GM19452 (cell line): ENCODE measurements around the gene ANKRD18A.

Experiments used
- ATAC-seq: cut with Tn5 transposase; IDR thresholded peaks from one replicate; pipeline ENCODE4 v1.9.1; 2021; ENCODE audit not compliant: unreplicated experiment

ANKRD18A gene

GRCh38 chr9:38620483-38621433, at the start of gene ANKRD18A:
Gene ANKRD18A, minus strand, starts transcription at chr9:38620596. Its CDS starts 311 bp downstream, at chr9:38620285.
- peak; percentile 66 for ATAC-seq

GRCh38 chr9:38668791-38669466, 48.5 kb upstream of the ANKRD18A start:
- ATAC-seq = no peak

DNA sequence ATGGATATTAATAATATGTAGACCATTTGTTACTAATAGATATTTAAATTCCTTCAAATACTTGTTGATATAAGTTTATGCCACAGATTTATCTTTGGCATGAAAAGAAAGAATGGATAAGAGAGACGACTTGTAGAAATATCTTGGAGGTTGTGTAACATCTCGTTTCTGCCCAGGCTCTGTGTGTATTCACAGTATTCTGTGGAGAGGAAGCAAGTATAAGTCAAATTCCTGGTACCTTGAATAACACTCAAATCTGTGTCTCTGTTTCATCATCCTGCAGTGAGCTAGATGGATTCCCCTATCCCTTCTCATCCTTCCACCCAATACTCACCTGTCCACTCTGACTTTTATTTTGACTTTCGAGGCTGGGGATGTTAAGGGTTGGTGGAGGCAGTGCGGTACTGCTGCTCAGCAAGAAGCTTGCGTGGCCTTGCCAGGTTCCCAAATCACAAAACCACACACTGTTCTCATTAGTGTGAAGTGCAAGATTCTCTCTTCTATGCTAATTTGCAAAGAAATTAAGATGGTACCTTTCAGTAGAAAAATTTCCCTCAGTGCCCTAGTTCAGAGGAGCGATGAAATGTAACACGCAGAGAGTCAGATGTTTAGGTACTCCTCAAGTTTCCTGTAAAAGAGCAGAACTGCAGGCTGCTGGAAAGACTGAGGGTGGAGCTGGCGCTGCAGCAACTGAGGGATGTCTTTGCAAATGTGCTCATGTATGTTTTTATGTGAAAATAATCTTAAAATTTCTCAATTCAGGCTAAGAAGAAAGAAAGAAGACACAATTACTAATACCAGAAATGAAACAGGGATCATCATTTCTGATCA, 42.6 kb upstream of the ANKRD18A start:
- ATAC-seq = no peak

DNA sequence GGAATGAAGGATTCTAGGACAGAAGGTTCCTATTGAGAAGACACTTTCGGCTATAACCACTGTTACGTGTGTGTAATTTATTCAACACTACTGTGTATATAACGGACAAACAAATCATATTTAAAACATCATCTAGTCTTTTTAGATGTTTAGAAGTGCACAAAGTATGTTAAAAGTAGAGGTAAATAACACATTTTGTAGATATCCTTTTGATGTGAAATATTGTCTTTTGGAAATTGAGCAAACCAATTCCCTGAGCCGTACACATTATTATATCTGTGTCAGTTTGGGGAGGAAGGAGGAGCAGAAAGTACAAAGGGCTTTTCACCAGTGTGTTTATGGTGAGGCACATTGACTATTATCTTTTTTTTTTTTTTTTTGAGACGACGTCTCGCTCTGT, 39.1 kb upstream of the ANKRD18A start:
- ATAC-seq = no peak

- no peak for ATAC-seq
These were observed 36.5 kb upstream of the ANKRD18A start for GRCh38 chr9:38656896-38657295.

DNA sequence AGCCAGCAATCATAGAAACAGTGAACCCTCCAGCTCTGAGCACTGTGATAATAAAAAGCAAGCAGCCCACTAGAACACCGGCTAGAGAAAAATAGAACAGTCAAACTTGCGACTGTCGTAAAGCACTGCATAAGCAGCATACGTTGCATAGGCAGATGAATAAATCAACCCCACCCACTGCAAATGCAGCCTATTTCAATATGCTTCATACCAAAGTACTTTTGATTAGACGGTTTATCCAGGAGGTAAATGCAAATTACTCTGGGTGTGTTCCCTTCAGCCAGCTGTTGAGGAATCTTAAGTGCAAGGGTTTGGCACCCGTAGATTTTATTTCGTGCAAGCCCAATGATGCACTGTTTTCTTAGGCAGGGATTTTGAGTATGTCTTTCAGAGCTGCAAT, 32.1 kb upstream of the ANKRD18A start:
- ATAC-seq = no peak

GRCh38 chr9:38652044-38652443, 31.6 kb upstream of the ANKRD18A start:
- ATAC-seq = no peak

DNA sequence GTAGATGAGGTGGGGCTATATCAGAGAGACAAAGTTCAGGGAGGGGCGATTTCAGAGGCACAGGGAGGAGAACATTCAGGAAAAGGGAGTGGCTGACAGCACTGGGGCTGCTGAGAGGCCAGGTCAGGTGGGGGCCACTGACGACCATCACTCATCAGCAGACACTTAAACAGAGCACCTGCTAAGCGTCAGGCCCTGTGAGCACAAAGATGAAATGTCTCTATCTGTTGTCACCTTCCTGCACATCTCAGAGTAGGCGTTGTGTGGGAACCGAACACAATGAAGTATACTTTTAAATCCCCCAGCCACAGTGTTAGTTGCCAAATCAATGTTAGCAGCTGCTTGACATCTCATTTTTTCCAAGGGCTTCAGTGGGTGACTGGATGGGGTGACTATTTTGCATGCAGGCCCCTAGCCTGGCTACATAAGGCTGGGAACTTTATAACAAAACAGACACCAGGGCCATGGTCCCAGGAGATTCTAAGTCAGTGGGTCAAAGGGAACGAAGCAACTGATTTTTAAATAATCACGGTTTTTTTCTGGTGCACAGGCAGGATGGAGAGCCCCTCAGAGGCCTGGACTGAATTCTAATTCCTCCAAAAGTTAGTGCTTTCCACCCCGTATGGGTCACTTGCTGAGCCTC, 31.1 kb upstream of the ANKRD18A start:
- no peak for ATAC-seq

DNA sequence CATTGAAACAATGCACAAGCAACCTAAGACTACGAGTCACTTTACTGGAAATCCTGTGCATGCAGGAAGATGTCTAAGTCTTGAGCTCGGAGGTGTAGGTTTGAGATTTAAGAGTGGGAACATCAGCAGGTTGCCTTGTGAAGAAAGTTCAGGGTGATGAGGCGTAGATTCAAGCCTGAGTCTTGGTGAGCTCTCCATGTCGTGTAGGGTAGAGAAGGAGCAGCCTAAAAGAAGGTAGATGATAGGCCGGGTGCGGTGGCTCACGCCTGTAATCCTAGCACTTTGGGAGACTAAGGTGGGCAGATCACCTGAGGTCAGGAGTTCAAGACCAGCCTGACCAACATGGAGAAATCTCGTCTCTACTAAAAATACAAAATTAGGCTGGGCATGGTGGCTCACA, 30.2 kb upstream of the ANKRD18A start:
- no peak for ATAC-seq

GRCh38 chr9:38649731-38650363, 29.5 kb upstream of the ANKRD18A start:
- ATAC-seq = no peak

- ATAC-seq = no peak
These were observed 24.2 kb upstream of the ANKRD18A start for GRCh38 chr9:38644601-38645000.

GRCh38 chr9:38643815-38644173, 23.4 kb upstream of the ANKRD18A start:
- ATAC-seq = no peak

- no peak for ATAC-seq
These were observed 22.8 kb upstream of the ANKRD18A start for GRCh38 chr9:38642951-38643814.

- no peak for ATAC-seq
These were observed 21.8 kb upstream of the ANKRD18A start for GRCh38 chr9:38641985-38642864.

- no peak for ATAC-seq
These were observed 20.7 kb upstream of the ANKRD18A start for GRCh38 chr9:38641142-38641541.

- no peak for ATAC-seq
These were observed 19.2 kb upstream of the ANKRD18A start for GRCh38 chr9:38639577-38639940.

DNA sequence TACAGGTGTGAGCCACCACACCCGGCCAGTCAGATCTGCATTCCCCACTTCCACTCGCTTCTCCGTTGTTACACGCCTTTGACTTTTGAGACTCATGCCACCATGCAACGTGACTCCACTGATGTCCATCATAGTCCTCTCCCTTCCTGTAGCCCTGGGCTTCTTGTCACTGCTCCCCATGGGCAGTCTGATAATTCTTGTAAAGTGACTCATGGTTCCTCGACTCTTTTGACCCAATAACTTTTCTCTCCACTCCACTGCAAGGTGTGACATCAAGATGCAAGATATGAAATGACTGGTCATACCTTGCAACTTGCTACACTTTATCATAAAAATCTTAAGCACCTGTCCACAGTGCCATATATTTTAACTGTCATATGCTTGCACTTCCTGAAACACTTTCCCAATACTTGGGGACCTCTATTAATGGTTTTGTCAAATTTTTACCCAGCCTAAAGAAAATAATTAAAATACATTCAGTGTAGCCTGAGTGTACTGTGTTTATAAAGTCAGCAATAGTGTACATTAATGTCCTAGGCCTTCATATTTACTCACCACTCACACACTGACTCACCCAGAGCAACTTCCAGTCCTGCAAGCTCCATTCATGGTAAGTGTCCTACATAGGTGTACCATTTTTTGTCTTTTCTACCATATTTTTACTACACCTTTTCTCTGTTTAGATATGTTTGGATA, 18.6 kb upstream of the ANKRD18A start:
- no peak for ATAC-seq

DNA sequence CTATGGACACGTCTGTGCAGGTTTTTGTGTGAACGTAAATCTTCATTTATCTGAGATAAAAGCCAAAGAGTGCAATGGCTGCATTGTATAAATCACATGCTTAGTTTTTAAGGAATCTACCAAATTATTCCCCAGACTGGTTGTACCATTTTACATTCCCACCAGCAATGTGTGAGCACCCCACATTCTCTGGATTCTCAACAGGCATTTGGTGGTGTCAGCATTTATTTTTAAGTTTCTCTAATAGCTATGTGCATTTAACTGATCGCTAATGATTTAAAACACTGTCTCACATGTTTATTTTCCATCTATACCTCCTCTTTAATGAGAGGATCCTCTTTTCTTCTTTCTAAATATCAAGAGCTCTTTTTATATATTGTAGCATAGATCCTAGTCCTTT, 13.9 kb upstream of the ANKRD18A start:
- ATAC-seq = no peak
